Measurements from ENCODE around the gene HLA-C. TPM values are rescaled to one million over a fixed set of nuclear protein-coding genes. Genes with fewer than 3 reads are reported as not detected.

The HLA-C gene
- total RNA-seq, 1 donor from 2014 or later, result 587 TPM

DNA sequence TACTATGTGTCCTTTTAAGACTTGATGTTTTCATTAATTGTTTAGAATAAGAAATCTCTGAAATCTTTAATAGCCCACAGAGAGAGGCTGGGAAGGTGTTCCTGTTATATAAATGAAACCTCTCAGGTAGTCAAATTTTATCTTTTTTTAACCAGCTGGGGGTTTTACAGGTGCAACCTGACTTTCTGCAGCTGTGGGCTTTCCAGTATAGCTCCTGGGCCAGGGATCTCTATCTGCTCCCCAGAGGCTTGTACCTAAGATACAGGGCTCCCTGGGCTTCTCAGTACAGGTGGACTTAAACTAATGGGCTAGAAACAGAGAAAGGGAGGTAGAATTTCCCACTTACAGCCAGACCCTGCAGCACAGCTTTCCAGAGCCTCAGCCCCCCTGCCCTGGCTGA is 49.4 kb downstream of the HLA-C start:
- Mint-ChIP-seq H3K27me3 (ENCODE audit: low read depth, unreplicated experiment) (peaks cover 12% of the 10 kb centered on the region), H3K9me3 (ENCODE audit: unreplicated experiment) (peaks cover 2% of the 10 kb centered on the region), H3K4me3 (ENCODE audit: unreplicated experiment) (no peak overlapping the region), H3K27ac (ENCODE audit: unreplicated experiment) (no peak overlapping the region), H3K36me3 (ENCODE audit: low read depth, unreplicated experiment) (no peaks in the 10 kb centered on the region), H3K4me1 (ENCODE audit: low read depth, unreplicated experiment) (no peaks in the 10 kb centered on the region)
- FAIRE-seq (no peak), DNase-seq (ENCODE audit: low read depth) (no peak)
- Histone ChIP-seq H3K79me2 (ENCODE audit: insufficient read depth, low read length) (no peaks in the 10 kb centered on the region), H3K36me3 (ENCODE audit: insufficient read depth, low read length) (no peaks in the 10 kb centered on the region), H3K4me2 (ENCODE audit: low read length) (no peak overlapping the region), H3K9me3 (ENCODE audit: insufficient read depth, low read depth, low read length) (no peaks in the 10 kb centered on the region), H2AFZ (ENCODE audit: low read depth, low read length) (no peak overlapping the region), H3K4me1 (ENCODE audit: insufficient read depth, low read length) (no peaks in the 10 kb centered on the region), H3K9ac (ENCODE audit: low read length) (no peak overlapping the region), H4K20me1 (ENCODE audit: insufficient read depth, low read length) (no peaks in the 10 kb centered on the region), H3K4me3 (ENCODE audit: insufficient read depth, low read depth, low read length) (no peak overlapping the region), H3K27ac (ENCODE audit: low read depth, low read length) (no peak overlapping the region), H3K27me3 (ENCODE audit: insufficient read depth, low read length) (peaks cover 8% of the 10 kb centered on the region)
- TF ChIP-seq CTCF (IDR thresholded peaks at IDR 0.05; ENCODE audit: insufficient read depth, low read depth, low read length) (no peak), EZH2 (IDR thresholded peaks at IDR 0.05; ENCODE audit: insufficient read depth, low read length) (no peak)

Other genes starting within 250 kb of the HLA-C start
- 4.6 and 6.4 TPM in 2 replicates for gene C6orf15, start 159.5 kb downstream of the HLA-C start, total RNA-seq
- 8.8 and 9.2 TPM in 2 replicates for gene PSORS1C1, start 157.3 kb downstream of the HLA-C start, total RNA-seq
- 0.22 and 0.27 TPM in 2 replicates for gene CDSN, start 151.6 kb downstream of the HLA-C start, total RNA-seq
- gene PSORS1C2, start 133.0 kb downstream of the HLA-C start, total RNA-seq, result not detected in 2 replicates
- gene CCHCR1, start 114.3 kb downstream of the HLA-C start, total RNA-seq, result 10.2 and 11.5 TPM in 2 replicates
- 1.5 and 2.5 TPM in 2 replicates for gene TCF19, start 113.5 kb downstream of the HLA-C start, total RNA-seq
- 5.4 and 6.3 TPM in 2 replicates for gene POU5F1, start 101.4 kb downstream of the HLA-C start, total RNA-seq
- gene HLA-B, start 85.1 kb upstream of the HLA-C start, total RNA-seq, result 1,493 and 2,082 TPM in 2 replicates
- gene MICA, start 131.5 kb upstream of the HLA-C start, total RNA-seq, result 70.0 and 70.6 TPM in 2 replicates
- gene MICB, start 226.1 kb upstream of the HLA-C start, total RNA-seq, result 4.1 and 5.8 TPM in 2 replicates